Measurements from ENCODE around the gene SRD5A3.
A peak's percentile ranks its signal among the peaks of the same experiment; 100 is the strongest.

SRD5A3 gene

DNA sequence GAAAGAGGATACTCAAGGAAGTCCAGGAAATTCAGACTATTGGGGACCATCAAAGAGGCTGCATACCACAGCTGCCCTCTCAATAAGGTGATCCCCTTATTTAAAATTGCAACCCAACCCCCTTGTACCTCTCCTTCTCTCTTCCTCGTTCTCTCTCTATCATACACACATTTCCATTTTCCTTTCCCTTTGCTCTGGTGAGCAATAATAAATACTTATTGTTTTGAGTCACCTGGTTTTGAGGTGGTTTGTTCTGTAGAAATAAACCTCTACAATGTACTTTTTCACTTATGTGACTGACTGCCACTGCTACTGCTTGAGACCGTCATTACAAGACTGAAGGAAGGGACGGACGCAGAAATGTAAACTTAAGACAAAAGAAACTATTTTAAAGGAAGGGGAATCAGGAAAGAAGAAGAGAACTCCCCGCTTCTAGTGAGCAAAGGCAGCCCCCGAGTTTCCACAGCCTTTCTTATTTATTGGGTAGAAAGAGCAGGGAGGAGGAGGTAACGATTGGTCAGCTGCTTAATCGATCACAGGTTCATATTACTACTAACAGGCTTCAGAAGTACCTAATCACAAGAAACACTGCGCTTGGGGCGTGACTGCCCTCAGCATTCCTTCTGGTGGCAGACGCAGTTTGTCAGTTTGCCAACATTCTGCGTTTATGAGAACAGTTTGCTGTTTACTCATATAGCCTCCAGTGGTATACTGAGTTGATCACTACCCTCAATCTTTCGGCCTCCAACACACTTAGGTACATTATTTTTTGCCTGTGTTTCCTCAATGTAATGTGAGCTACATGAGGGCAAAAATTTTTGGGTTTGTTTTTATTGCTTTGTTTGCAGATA lies 32.8 kb downstream of the SRD5A3 start:
- DNase-seq: no peak

DNA sequence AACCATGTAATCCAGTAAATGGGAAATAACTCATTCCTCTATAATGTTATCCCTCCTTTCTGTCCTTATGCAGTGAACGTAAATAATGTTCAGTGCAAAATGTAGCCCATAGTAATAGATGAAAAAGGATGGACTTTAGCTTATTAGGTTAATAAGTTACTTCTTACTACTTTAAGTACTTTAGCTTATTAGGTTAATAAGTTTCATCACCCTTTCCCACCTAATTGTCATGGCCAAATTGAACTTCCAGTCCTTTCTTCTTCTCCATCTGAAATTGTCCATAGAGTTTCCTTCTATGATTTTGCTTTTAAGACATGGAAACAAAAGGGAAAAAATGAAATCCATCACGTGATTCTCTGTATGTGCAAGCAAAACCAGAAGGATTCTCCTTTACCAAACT lies 34.5 kb downstream of the SRD5A3 start:
- DNase-seq: no peak

DNA sequence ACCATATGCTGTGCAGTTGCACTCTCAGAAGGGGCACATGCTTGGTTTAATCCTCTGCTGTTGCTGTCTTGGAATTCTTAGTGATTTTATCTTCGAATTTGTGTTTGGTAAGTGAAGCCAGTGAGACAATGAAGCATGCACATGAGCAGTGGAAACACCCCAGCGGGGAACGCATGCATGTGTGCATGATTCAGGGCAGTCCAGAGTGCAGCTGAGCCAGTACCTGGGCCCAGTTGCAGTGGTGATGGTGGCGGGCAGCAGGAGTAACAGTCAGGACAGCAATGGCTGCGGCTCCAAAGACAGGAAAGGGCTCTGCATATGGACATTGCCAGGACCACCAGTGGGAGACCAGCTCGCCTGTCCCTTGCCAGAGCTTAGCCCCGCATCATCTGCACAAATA lies 35.5 kb downstream of the SRD5A3 start:
- no peak for DNase-seq

DNA sequence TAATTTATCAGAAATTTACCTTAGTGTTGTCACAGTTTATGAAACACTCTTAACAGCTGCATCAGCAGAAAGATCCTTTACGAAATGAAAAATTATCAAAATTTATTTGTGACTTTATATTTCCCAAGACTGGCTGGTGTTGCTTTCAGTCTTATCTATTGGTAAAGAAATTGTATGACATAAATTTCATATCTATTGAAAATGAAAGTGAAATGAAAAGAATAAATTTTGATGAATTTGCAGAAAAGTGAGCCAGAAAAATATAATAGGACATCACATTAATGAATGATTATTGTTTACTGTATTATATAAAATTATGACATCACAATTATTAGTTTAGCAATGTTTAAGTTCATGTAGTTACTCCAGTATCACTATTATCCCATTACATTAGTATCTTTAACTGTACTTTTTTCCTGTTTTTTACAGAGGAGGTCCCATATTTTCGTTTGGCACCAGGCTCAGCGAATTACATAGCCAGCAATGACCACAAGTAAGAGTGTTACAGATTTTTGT lies 36.5 kb downstream of the SRD5A3 start:
- DNase-seq: no peak

DNA sequence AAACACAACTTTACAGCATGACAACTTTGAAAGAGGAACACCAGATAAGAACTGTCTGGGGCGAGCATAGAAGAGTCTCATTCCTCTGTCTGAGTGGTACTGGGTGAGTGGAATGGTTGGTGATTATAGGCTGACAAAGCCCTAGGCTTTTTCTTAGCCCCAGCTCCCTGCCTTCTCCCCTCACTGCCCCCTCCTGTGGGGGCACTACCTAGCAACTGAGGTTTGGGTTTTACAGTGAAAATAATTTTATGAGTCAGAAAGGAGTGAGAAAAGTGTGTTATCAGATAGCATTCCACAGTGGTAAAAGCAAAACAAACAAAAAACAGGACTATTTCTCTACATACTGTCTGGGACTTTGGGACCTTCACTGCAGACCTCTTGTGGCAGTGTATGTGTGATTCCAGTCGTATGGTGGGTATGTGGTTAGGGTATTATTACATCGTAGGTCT lies 39.2 kb downstream of the SRD5A3 start:
- no peak for DNase-seq

DNA sequence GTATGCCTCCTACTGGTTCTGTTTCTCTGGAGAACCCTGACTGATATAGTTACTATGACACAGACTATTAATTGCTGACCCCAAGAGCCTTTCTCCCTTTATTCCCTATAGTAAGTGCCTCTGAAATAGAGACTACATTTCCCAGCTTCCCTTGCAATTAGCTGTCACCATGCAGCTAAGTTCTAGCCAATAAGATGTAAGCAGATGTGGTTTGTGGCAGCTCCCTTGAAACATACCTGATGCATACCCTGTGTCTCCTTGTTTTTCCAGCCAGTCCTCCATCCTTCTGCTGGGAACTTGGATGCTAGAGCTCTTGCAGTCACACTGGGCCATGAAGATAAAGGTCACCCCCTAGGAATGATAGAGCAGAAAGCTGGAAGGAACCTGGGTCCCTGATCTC lies 40.0 kb downstream of the SRD5A3 start:
- DNase-seq: no peak

DNA sequence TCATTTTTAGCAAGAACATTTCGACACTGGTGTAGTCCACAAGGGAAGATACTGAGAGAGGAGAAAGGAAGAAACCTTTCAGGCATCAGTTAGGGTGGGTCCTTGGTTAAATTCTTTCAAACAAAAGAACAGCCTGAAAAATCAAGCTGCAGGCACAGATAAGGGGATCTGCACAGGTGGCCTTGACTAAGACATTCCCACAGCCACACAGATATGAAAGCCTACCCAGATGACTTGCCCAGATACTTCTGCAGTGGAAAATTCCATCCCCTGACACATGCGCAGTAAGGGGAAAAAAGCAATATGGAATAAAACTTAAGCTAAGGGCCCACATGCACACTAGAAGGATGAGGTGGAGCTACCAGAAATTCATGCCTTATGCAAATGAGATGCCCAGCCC lies 40.8 kb downstream of the SRD5A3 start:
- DNase-seq: no peak

DNA sequence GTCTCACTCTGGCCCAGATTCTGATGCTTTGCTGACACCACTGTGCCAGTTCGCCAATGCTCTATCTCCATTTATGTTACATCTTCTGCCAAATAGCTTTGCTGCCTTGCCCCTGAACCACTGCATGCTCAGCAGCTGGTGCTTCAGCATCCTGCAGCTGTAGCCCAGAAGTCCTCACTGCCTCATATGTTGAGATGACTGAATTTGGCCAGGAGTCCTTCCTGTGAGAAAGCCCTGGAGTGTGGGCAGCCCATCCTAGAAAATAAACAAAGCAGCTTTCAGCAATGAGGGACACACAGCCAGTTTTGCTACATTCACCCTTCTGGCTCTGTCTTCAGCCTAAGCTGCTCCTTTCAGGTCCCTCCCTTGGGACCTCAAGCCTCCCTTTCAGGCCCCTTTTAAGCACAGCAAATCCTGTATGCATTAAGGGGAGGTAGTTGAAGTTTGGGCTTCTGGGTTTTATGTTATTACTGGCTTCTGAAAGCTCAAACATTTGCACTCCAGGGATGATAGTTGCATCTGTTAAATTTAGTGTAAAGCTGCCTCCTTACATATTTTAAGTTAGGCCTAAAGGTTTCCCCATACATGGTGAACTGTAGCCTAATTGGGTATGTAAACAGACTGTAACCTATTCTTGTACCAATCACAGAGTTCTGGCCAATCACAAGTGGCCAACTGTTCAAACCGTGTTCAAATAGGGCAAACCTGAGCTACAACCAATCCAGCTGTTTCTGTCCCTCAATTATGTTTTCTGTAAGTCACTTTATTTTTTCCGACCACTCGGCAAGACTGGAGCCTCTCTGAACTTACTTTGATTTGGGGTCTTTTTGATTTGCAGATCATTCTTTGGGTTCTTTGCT lies 47.6 kb downstream of the SRD5A3 start:
- no peak for DNase-seq

DNA sequence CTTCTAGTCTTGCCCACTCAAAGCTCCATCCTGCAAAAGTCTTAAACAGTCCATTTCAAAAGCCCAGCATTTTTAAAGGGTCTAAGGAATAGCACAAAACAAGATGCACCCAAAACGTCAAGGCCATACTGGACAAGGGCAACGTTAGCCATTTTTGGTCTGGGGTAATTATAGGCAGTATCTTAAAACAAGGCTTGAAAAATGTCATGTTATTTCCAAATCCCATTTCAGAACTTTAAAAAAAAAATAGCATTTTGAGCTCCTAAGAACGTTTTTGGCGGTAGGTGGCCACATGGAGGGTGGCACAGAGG lies 49.1 kb downstream of the SRD5A3 start:
- no peak for DNase-seq

DNA sequence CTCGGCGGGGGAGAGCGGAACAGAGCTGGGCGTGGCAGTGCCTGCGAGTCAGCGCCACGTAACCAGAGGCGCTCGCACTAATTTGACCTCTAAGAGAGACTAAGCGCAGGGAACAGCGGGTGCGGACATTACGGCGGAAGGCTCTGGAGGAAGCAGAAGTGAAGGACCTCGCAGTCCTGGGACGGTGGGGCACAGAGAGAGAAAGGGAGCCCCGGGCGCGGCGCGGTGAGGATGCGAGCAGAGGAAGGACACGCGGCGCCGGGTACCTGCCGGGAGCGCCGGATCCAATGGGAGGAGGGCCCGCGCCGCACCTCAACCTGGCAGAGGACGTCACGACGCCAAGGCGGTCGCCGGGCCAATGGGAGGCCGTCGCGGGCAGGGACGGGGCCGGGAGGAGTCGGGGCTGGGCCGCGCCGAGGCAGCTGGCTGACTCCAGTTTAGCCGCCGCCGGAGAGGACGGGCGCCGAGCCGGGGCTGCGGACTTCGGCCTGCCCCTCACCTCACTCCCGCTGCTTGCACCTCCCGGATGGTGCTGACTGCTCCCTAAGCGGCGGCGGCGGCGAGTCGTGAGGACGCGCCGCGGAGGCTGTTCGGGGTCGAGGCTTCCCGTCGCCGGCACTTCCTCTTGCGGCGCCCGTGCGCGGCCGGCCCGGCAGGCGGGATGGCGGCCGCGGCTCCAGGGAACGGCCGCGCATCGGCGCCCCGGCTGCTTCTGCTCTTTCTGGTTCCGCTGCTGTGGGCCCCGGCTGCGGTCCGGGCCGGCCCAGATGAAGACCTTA lies 49.7 kb downstream of the SRD5A3 start, which contains the start of gene TMEM165:
TMEM165 (plus strand) TSS at position 429 of the 779 bp plus-strand sequence; CDS start at position 662, 233 bp downstream.
- peak; percentile 93 for DNase-seq

DNA sequence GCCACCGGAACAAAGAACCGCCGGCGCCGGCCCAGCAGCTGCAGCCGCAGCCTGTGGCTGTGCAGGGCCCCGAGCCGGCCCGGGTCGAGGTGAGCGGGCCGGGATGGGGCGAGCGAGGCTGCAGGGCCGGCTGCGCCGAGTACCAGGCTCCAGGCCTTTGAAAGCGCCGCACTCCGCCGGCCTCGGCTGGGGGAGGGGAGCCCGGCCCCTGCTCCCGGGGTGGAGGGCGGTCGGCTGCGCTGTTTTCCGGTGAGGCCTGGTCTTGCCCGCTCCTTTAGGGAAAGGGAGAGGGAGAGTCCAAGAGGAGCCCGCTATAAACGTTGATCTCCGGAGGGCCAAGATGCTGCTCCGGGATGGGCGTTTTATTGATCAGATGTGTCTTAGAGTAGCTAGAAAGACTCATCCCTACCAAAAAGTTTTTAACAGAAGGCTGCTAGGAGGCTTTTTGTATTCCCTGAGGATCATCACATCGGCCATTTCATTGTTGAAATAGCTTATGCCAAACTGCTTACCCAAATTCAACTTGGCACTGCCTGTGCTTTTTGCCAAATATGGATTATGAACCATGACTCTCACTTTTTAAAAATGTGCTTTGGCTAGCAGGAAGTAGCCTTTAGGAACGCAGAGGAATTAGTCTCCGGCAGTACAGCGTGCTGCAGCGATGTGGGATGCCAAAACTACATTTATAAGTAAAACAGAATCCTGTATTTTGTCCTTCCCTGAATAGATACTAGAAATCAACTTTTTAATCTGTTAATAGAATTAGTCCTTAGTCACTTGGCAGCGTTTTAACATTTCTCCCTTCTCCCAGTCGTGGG lies 50.5 kb downstream of the SRD5A3 start:
- DNase-seq: peak; percentile 57

DNA sequence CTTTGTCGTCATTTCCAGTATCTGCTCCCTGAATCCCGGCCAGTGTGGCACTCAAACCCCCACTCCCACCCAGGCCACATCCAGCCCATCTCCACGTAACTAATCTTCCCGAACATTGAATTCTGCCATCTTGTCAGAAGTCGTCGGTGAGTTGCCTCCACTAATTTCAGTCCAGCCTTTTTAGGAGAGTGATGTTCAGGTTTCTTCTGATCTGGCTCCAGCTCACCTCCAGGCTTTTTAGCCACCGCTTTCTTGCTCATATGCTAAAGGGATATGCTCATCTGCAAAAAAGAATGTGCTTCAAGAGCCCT lies 51.0 kb downstream of the SRD5A3 start:
- DNase-seq: no peak

DNA sequence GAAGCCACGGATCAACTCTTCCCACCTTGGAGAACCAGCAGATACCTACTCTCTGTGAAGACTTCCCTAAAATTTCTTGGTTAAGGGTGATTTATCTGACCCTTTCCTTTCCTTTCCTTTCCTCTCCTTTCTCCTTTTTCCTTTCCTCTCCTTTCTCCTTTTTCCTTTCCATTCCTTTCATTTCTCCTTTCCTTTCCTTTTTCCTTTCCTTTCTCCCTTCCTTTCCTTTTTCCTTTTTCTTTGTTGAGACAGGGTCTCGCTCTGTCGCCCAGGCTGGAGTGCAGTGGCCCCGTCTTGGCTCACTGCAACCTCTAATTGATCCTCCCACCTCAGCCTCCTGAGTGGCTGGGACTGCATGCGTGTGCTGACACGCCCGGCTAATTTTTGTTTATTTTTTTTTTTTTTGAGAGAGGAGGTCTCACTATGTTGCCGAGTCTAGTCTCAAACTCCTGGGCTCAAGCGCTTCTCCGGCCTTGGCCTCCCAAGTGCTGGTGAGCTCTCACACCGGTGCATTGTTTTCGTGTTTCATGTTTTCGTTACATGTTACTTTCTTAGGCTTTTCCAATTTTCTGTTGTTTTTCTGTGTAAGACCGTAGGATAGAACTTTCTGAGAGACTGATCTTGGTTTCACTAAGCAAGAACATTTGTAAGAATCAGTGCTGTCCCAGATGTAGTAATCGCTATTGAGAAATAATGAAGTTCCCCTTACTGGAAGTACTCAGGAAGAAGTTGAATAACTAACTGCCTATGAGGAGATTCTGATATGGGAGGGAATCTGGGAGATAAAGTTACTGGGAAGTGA lies 51.7 kb downstream of the SRD5A3 start:
- no peak for DNase-seq

DNA sequence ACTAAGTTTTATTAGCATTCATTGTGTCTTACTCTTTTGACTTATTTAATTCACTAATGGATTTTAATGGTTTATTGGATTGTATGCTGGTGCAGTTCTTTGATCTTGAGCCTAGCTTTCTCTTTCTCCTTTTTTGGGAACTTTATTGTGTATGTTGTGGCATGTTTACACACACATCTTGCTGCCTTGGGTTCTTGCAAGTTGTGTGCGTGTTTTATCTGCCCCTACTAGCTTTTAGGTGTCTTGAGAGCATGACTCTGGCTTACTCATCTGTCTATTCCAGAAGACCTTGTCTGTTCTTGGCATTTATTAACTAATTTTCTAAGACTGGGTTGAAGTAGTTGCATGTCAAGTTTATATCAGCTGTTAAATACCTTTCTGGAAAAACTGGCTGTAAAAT lies 52.4 kb downstream of the SRD5A3 start:
- DNase-seq: no peak

DNA sequence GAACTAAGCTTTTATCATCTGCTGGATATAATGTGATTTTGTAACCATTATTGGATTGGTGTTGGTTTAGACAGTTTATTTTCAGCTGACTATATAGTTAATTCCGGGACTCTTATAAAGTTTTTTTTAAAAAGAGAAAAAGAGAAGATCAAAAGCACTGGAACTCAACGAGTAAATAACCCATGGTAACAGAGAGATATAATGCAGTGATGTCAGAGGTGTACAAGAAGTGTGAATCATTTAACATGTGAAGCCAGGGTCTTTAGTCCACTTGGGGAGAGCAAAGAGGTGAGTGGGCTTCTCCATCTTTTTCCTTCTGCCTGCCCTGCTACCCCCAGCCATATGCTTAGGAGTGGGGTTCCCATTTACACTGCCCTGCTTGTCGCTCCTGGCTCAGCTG lies 52.9 kb downstream of the SRD5A3 start:
- no peak for DNase-seq

DNA sequence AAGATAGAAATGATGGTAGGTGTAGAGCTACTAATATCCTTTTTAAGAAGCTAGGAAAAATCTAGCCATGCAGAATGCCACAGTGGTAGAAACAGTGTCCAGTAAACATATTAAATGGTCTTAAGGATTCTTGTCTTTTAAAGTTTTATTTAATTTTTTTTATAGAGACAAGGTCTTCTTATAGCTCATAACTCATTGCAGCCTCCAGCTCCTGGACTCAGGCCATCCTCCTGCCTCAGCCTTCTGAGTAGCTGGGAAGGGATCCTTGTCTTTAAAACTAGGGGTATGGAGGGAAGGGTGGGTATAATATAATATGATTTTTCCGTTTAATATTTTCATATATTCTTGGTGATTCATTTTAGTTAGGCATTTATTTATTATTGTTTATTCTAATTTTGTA lies 53.5 kb downstream of the SRD5A3 start:
- no peak for DNase-seq

DNA sequence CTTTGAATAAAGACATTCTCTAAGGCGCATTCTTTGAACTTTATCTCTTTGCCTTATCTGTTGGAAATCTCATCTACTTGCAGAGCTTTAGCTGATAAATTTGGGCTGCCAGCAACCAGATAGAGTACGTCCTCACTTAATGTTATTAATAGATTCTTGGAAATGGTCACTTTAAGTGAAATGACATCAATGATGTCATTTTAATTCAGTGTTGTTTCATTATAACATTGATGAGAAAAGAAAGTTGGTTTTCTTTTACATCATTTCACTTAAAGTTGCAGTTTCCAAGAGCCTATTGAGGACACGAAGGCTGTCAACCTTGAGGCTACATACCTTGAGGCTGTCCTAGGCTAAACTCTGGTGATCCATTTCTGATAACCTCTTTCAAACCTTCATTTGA lies 59.0 kb downstream of the SRD5A3 start:
- no peak for DNase-seq

DNA sequence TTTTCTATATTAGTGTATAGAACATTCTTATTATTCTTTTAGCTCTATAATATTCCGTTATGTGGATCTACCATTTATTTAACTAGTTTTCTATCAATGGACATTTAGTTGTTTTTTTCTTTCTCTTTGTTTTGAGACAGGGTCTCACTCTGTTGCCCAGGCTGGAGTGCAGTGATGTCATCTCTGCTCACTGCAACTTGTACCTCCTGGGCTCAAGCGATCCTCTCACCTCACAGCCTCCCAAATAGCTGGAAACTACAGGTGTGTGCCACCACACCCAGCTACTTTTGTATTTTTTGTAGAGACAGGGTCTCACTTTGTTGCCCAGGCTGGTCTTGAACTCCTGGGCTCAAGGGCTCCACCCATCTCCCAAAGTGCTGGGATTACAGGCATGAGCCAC lies 60.5 kb downstream of the SRD5A3 start:
- DNase-seq: no peak

DNA sequence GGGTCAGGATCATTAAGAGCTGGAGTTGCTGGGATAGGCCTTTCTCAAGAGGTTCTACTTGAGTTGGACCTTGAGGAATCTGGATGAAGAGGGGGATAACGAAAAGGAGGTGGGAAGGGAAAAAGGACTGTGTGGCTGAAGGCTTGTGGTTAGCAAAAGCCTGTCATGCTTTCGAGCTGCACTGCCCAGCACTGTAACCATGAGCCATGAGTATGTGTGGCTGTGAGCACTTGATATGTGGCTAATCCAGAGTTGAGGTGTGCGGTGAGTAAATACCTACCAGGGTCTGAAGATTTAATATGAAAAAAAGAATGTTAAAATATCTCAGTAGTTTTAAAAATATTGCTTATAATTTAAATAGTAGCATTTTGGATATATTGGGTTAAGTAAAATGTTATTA lies 61.1 kb downstream of the SRD5A3 start:
- DNase-seq: no peak

DNA sequence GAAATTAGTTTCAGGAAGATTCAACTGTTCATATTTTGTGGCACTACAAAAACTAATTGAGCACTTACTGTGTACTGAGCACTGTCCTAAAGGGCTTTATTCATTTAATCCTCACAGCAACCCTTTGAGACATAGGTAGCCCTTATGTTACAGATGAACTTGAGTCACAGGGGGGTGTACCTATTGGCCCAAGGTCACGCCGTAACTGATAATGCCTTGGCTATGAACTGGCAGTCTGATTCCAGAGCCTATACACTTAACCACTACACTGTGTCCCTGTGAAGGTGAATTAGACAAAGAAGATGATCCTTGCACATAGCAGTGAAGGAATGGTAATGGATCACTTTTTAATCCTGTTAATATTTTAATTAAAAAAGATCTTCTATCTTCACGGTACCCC lies 61.7 kb downstream of the SRD5A3 start:
- DNase-seq: no peak

DNA sequence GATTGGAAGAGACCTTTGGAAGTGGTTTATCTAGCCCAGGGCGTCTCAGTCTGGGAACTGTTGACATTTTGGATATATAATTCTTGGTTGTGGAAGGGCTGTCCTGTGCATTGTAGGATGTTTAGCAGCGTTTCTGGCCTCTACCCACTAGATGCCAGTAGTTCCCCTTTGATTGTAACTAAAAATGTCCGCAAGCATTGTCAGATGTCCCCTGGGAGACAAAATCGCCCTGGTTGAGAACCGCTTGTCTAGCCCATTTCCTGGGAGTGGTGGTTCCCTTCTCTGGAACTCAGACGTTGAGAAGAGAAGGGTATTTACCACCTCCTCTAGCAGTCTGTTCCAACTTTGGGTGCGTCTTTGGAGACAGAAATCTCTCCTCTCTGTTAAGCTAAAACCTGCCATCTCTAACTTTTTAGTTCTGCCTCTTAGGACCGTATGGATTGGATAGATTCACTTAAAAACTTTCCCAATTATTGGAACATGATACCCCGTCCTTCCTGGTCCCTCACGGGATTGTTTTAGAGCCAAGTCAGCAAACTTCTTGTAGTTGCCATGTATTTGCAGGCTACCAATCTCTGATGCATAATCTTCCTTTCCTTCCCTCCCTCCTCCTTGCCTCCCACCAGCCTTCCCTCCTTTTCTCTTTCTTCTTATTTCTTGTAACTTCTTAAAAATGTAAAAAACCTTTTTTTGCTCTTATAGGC lies 63.6 kb downstream of the SRD5A3 start:
- DNase-seq: no peak

Measured in stimulated activated CD8-positive, alpha-beta memory T cell treated with anti-CD3 and anti-CD28 coated beads, Interleukin-4, amount 100 ng/mL, for 48 hours (primary cell).